ENCODE results near the gene LCP1.
A peak's percentile ranks its signal among the peaks of the same experiment; 100 is the strongest.

The LCP1 gene

GRCh38 chr13:46210362-46211083, 28.5 kb upstream of the LCP1 start:
- no peak for TF ChIP-seq CTCF (IDR thresholded peaks at IDR 0.05; ENCODE audit: borderline replicate concordance, extremely low read depth, low read length, poor library complexity, severe bottlenecking)
- TF ChIP-seq EZH2 (IDR thresholded peaks at IDR 0.05; ENCODE audit: borderline replicate concordance, low read depth, low read length, severe bottlenecking): no peak
- Histone ChIP-seq H3K9ac (ENCODE audit: low read depth, low read length) (peak overlapping the region; percentile 71), H4K20me1 (ENCODE audit: insufficient read depth, low read length) (no peaks in the 10 kb centered on the region), H3K79me2 (ENCODE audit: insufficient read depth, low read length) (peaks cover 32% of the 10 kb centered on the region), H3K9me3 (ENCODE audit: insufficient read depth, low read length, severe bottlenecking) (no peaks in the 10 kb centered on the region), H3K36me3 (ENCODE audit: insufficient read depth, low read length) (no peaks in the 10 kb centered on the region), H3K4me2 (ENCODE audit: insufficient read depth, low read length) (peak overlapping the region; percentile 98), H3K27ac (ENCODE audit: low read length) (peak overlapping the region; percentile 92), H2AFZ (ENCODE audit: low read depth, low read length) (peak overlapping the region; percentile 98), H3K4me3 (ENCODE audit: low read depth in 1 of 2, low read length in 2 of 2) (peak overlapping the region; percentile 57 to 90), H3K4me1 (ENCODE audit: insufficient read depth, low read length) (peaks cover 45% of the 10 kb centered on the region), H3K27me3 (ENCODE audit: insufficient read depth, low read length, poor library complexity) (no peaks in the 10 kb centered on the region)
- DNase-seq (no peak), ATAC-seq (ENCODE audit: insufficient read depth, low read depth) (no peak)

- Histone ChIP-seq H3K4me3 (ENCODE audit: low read depth in 1 of 2, low read length in 2 of 2) (no peak overlapping the region), H4K20me1 (ENCODE audit: insufficient read depth, low read length) (no peaks in the 10 kb centered on the region), H3K9me3 (ENCODE audit: insufficient read depth, low read length, severe bottlenecking) (no peaks in the 10 kb centered on the region), H3K36me3 (ENCODE audit: insufficient read depth, low read length) (no peaks in the 10 kb centered on the region), H3K27ac (ENCODE audit: low read length) (no peak overlapping the region), H3K4me1 (ENCODE audit: insufficient read depth, low read length) (peaks cover 45% of the 10 kb centered on the region), H3K79me2 (ENCODE audit: insufficient read depth, low read length) (peaks cover 32% of the 10 kb centered on the region), H2AFZ (ENCODE audit: low read depth, low read length) (no peak overlapping the region), H3K27me3 (ENCODE audit: insufficient read depth, low read length, poor library complexity) (no peaks in the 10 kb centered on the region), H3K4me2 (ENCODE audit: insufficient read depth, low read length) (no peak overlapping the region), H3K9ac (ENCODE audit: low read depth, low read length) (no peak overlapping the region)
- ATAC-seq (ENCODE audit: insufficient read depth, low read depth) (no peak), DNase-seq (no peak)
- no peak for TF ChIP-seq EZH2 (IDR thresholded peaks at IDR 0.05; ENCODE audit: borderline replicate concordance, low read depth, low read length, severe bottlenecking)
- no peak for TF ChIP-seq CTCF (IDR thresholded peaks at IDR 0.05; ENCODE audit: borderline replicate concordance, extremely low read depth, low read length, poor library complexity, severe bottlenecking)
Measured at GRCh38 chr13:46207828-46208227, 25.9 kb upstream of the LCP1 start.

- H3K4me2 ChIP-seq (ENCODE audit: insufficient read depth, low read length): no peak overlapping the region
- no peaks in the 10 kb centered on the region for H3K9me3 ChIP-seq (ENCODE audit: insufficient read depth, low read length, severe bottlenecking)
Measured at GRCh38 chr13:46206143-46206542, 24.2 kb upstream of the LCP1 start.

More at GRCh38 chr13:46206143-46206542, 24.2 kb upstream of the LCP1 start:
- H3K27me3 ChIP-seq (ENCODE audit: insufficient read depth, low read length, poor library complexity): no peaks in the 10 kb centered on the region
- no peak for DNase-seq
- peaks cover 21% of the 10 kb centered on the region for H3K79me2 ChIP-seq (ENCODE audit: insufficient read depth, low read length)
- no peaks in the 10 kb centered on the region for H3K36me3 ChIP-seq (ENCODE audit: insufficient read depth, low read length)
- no peaks in the 10 kb centered on the region for H4K20me1 ChIP-seq (ENCODE audit: insufficient read depth, low read length)
- H3K4me3 ChIP-seq (ENCODE audit: low read depth in 1 of 2, low read length in 2 of 2): no peak overlapping the region
- ATAC-seq (ENCODE audit: insufficient read depth, low read depth): no peak
- no peak for TF ChIP-seq CTCF (IDR thresholded peaks at IDR 0.05; ENCODE audit: borderline replicate concordance, extremely low read depth, low read length, poor library complexity, severe bottlenecking)
- TF ChIP-seq EZH2 (IDR thresholded peaks at IDR 0.05; ENCODE audit: borderline replicate concordance, low read depth, low read length, severe bottlenecking): no peak
- H3K4me1 ChIP-seq (ENCODE audit: insufficient read depth, low read length): peaks cover 47% of the 10 kb centered on the region
- 0 out of 2 replicates have a peak overlapping the region, but pooled peaks have one; percentile 21 for H3K27ac ChIP-seq (ENCODE audit: low read length)
- no peak overlapping the region for H2AFZ ChIP-seq (ENCODE audit: low read depth, low read length)
- no peak overlapping the region for H3K9ac ChIP-seq (ENCODE audit: low read depth, low read length)

Measured in DND-41 (cell line).